Upper lobe of left lung (tissue), 4 donors: ENCODE measurements around the gene SCLY.

Source experiments
- CTCF ChIP-seq, 6 experiments: fragments of 450-650 bp in 4 of 6; fragments of 200-600 bp in 2 of 6; sonication (generic) in 2 of 6; IDR thresholded peaks; one replicate each; pipeline ENCODE4 v1.5.1; 2016 to 2019; ENCODE audit warnings: antibody characterized with exemption in 6 of 6
- POLR2A ChIP-seq, 4 donors: fragments of 450-650 bp; IDR thresholded peaks; one replicate each; pipeline ENCODE4 v1.5.1; 2016 to 2017; ENCODE audit warnings: antibody characterized with exemption in 4 of 4, mild to moderate bottlenecking in 2 of 4
- POLR2AphosphoS5 ChIP-seq, 2 donors: sonication (generic); formaldehyde crosslinking; IDR thresholded peaks; one replicate each; pipeline ENCODE4 v1.5.1; 2017; ENCODE audit warnings: antibody characterized with exemption in 2 of 2

- no peak for TF ChIP-seq CTCF (IDR thresholded peaks at IDR 0.05)
- TF ChIP-seq POLR2A (IDR thresholded peaks at IDR 0.05) = no peak
- no peak for TF ChIP-seq POLR2AphosphoS5 (IDR thresholded peaks at IDR 0.05)
Observed at GRCh38 chr2:238140040-238140439, 79.2 kb downstream of the SCLY start.
